22Rv1 (cell line): ENCODE measurements around the gene MAP7.

Source experiments
- ZFX ChIP-seq: fragments of 450-650 bp; IDR thresholded peaks from 2 replicates; pipeline ENCODE4 v1.6.1; 2017; ENCODE audit warnings: antibody characterized with exemption, borderline replicate concordance
- TF ChIP-seq, protein P1 (sequence below): fragments of 450-650 bp; IDR thresholded peaks from 2 replicates; pipeline ENCODE4 v1.5.1; 2017; ENCODE audit warnings: mild to moderate bottlenecking

DNA sequence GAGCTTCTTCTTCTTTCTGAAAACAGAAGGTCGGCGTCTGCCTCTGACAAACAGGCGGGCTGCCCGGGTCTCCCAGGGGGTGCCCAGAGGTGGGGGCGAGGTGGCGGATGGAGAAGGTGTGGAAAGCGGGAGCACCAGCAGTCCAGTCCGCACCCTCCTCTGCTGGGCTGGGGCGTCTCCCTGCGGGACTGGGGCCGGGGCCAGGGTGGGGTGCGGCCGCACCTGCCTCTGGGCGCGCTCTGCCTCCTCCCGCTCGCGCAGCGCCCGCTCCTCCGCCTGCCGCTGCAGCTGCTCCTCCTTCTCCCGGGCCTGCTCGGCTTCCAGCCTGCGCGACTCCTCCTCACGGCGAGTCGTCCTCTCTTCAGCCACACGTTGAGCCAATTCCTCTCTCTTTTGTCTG, 189.4 kb downstream of the MAP7 start:
- TF ChIP-seq, protein P1, sequence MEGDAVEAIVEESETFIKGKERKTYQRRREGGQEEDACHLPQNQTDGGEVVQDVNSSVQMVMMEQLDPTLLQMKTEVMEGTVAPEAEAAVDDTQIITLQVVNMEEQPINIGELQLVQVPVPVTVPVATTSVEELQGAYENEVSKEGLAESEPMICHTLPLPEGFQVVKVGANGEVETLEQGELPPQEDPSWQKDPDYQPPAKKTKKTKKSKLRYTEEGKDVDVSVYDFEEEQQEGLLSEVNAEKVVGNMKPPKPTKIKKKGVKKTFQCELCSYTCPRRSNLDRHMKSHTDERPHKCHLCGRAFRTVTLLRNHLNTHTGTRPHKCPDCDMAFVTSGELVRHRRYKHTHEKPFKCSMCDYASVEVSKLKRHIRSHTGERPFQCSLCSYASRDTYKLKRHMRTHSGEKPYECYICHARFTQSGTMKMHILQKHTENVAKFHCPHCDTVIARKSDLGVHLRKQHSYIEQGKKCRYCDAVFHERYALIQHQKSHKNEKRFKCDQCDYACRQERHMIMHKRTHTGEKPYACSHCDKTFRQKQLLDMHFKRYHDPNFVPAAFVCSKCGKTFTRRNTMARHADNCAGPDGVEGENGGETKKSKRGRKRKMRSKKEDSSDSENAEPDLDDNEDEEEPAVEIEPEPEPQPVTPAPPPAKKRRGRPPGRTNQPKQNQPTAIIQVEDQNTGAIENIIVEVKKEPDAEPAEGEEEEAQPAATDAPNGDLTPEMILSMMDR = no peak
- TF ChIP-seq ZFX = no peak
